DMS 273 (cell line): ENCODE data around the gene LCE7A.

Source experiments
- DNase-seq: peaks from one replicate; lab custom pipeline; 2025; ENCODE audit not compliant: unreplicated experiment; lab: John Stamatoyannopoulos, UW

LCE7A gene

GRCh38 chr1:152879559-152880198, 19.9 kb downstream of the LCE7A start:
- no peak for DNase-seq

DNA sequence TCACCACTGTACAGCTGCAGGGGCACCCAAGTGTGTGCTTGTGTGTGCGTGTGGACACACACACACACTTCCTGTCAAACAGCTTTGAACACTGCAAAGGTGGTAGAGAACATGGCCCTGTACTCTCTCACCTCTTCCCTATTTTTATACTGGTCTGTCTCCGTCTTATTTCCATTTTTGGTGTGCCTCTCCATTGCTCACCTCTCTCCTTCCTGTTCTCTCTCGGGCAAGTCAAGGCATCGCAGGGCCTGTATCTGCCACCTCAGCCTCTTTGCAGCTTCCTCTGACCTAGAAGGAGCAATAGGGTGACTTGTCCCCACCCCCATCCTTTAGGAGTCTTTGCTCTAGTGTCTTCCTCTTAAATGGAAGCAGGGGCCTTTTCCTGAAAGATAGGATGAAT, 20.5 kb downstream of the LCE7A start:
- DNase-seq: no peak

DNA sequence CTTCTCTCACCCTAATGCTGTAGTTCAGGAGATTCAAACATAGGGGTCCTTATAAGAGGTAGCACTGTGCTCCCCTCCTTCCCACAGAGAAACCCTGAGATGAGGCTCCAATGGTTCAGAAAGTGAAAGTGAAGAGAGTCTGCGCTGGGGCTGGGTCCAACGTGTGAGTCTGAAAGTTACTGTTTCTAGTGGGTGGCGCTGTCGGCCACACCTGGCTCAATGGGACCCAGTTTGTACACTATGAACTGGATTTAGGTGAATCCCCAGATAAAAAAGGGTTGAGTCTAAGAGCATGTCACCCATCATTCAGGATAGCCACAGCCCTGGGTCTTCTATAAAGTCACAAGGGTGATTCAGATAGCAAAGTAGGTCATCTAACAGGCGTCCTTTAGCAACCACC, 21.1 kb downstream of the LCE7A start:
- DNase-seq: no peak

- no peak for DNase-seq
Observed at GRCh38 chr1:152884085-152884484, 24.3 kb downstream of the LCE7A start.

- no peak for DNase-seq
Observed at GRCh38 chr1:152884506-152884905, 24.7 kb downstream of the LCE7A start.

- DNase-seq: no peak
Observed at GRCh38 chr1:152884966-152885624, 25.3 kb downstream of the LCE7A start.

- DNase-seq: no peak
Observed at GRCh38 chr1:152886085-152886484, 26.3 kb downstream of the LCE7A start.

DNA sequence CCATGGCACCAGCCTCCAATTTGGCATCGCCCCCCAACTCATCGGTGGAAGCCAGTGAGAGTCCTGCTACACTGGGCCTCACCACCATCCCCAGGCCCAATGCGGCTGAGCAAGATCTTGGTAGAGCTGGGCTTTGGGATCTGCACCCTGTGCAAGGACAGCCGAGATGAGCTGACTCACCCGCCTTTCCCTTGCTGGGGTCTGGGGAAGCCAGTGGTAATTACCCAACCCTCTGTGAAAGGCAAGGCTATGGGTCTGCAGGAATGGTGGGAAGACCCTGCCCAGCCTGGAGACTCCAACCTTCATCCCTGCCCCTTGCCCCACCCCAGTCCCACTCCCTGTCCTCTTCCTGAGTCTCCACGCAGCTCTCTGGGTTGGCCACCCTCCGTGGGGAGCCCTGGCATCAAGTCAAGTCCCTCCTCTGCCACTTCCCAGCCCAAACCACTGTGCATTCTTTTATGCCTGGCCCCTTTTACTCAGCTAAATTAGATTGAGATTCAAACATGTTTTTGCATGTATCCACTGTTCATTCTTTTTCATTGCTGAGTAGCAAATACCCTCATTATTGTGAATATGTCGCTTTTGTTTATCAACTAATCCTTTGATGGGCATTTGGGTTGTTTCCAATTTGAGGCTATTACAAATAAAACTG, 27.1 kb downstream of the LCE7A start:
- no peak for DNase-seq

DNA sequence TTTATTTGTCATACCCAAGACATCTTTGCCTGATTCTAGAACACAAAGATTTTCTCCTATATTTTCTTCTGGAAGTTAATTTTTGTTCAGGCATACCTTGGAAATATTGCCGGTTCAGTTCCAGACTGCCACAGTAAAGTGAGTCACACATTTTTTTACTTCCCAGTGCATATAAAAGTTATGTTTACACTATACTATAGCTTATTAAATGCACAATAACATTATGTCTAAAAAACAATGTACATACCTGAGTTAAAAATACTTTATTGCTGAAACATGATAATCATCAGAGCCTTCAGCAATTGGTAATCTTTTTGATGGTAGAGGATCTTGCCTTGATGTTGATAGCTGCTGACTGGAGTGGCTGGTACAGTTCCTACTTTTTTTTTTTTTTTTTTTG, 28.3 kb downstream of the LCE7A start:
- DNase-seq: no peak

DNA sequence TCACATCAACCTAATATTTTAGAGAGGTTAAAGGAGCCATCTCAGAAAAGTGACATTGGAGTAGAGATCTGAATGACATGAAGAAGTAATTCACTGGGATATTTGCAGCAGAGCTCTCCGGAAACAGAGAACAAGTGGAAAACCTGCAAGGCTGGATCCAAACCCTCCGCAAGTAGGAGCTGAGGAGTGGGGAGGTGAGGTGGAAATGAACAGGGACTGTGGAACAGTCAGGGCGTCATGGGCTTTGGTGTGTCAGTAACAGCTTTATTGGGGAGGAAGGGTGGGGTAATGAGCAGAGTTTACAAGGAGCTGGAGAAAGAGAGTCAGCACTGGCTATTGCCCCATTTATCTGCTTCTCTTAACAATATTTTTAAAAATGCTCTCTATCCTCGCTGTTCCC, 39.2 kb downstream of the LCE7A start:
- no peak for DNase-seq

- DNase-seq: no peak
Observed at GRCh38 chr1:152899883-152900282, 40.1 kb downstream of the LCE7A start.

- no peak for DNase-seq
Observed at GRCh38 chr1:152901631-152902030, 41.8 kb downstream of the LCE7A start.

DNA sequence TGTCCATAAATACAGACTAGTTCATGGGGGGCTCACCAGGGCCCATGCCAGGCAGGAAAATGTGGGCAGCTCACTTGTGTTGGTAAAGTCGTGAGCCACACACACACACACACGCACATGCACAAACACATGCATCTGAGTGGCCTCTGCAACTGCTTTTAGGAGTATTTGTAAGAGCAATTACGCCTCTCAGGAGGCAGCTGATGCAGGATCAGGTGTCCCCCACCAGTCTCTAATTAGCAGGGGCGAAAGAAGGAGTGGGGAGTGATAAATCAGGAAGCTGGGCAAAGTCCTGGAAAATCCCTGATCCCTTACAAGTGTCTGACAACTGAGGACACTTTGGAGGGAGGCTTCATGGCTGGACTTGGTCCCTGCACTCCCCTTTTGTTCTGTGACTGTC, 42.8 kb downstream of the LCE7A start:
- DNase-seq: no peak

DNA sequence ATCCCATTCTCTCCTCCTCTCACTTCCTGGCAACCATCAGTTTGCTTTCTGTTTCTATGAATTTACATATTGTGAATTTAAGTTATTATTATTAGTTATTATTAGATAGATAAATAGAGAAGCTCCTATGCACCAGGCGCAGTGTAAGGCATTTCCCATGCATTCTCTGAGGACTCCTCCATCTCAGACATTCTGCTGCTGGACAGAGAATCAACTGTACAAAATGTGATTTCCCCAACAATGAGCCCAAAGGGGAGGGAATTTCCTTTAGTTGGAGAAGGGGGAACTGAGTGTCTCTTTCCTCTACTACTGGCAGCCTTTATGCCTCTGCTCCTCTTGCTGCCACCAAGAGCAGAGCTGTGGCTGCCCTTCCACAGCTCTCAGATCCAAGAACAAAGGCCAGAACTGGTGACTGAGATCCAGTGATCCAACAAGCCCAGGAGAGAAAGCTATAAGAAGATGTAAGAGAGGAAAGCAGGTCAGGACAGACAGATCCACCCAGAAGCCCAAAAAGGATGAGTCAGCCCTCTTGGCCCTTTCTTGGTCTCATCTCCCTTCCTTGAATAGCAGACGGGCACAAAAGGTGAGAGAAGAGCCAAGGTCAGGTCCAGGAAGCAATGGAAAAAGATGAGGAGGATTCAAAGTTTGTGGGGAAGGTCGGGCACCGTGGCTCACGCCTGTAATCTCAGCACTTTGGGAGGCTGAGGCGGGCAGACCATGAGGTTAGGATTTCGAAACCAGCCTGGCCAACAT, 45.1 kb downstream of the LCE7A start:
- DNase-seq: no peak

DNA sequence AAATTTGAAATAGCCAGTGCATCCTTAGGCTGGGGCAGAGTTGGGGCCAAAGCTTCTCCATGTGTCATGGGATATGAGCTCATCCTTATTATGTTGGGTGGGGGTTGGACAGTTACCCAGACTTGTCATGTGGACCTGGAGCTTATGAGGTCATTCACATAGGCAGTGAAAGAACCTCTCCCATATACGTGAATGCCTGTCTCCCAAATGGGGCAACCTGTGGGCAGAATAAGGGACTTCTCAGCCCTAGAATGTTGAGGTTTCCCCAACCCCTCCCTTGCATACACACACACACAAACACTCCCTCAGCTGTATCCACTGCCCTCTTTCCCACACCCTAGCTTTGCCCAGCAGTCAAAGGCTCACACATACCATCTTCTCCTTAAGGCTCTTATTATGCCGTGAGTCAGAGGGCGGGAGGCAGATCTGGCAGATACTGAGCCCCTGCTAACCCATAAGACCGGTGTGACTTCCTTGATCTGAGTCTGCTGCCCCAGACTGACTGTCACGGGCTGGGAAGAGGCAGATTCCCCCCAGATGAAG, 46.3 kb downstream of the LCE7A start:
- no peak for DNase-seq

DNA sequence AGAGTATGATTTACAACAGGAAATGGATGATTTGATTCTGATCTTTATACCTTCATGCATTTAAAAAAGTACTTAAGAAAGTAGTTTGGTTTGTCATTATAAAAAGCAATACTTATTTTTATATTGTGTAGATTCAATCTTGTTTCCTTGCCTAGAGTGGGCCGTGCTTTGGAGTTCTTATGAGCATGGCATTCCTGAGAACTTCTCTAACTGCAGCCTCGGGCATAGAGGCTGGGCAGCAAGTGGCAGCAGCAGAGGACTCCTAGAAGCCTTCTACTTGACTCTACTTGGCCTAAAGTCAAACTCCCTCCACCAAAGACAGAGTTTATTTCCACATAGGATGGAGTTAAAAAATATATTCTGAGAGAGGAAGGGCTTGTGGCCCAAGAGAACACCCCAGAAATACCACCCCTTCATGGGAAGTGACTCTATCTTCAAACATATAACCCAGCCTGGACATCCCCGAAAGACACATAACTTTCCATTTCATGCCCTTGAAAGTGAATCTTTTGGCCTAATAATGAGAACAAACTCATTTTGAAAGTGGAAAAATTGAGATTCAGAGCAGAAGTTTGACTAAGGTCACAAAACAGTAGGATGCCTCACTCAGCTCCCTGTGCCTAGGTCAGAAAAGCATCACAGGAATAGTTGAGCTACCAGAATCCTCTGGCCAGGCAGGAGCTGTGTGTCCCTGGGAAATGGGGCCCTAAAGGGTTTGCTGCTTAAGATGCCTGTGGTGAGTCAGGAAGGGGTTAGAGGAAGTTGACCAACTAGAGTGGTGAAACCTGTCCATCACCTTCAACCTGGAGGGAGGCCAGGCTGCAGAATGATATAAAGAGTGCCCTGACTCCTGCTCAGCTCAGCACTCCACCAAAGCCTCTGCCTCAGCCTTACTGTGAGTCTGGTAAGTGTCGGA, 48.1 kb downstream of the LCE7A start, which contains the start of gene IVL:
Gene IVL (plus strand): TSS at position 861 of the 916 bp plus-strand sequence. CDS start 1,252 bp downstream, outside the sequence.
- DNase-seq: no peak

GRCh38 chr1:152909206-152909605, 49.4 kb downstream of the LCE7A start:
- DNase-seq: no peak
